H1 (cell line): ENCODE results near the gene GPR25.

Experiments
- CBX8 ChIP-seq: fragments of 300-800, 300-1000 bp; sonication (generic); IDR thresholded peaks from 2 replicates; pipeline ENCODE4 v1.7.1; 2016; ENCODE audit warnings: low read depth, low read length, borderline replicate concordance
- CTBP2 ChIP-seq: IDR thresholded peaks from 2 replicates; pipeline ENCODE4 v1.7.0; 2011; ENCODE audit warnings: borderline replicate concordance, mild to moderate bottlenecking, moderate library complexity, mixed read lengths, low read length; ENCODE audit not compliant: insufficient read depth, insufficient read length
- EZH2 ChIP-seq: fragments of 200-600 bp; sonication (generic); IDR thresholded peaks from 2 replicates; pipeline ENCODE4 v1.7.1; 2012; ENCODE audit warnings: low read depth, mild to moderate bottlenecking, moderate library complexity, low read length, inconsistent platforms; ENCODE audit not compliant: severe bottlenecking
- JUND ChIP-seq: IDR thresholded peaks from 2 replicates; pipeline ENCODE4 v1.6.1; 2011; ENCODE audit warnings: mild to moderate bottlenecking, improper control_type of control experiment, low read length
- MAFK ChIP-seq: IDR thresholded peaks from 2 replicates; pipeline ENCODE4 v1.6.1; 2012; ENCODE audit warnings: low read depth, mild to moderate bottlenecking, improper control_type of control experiment, low read length
- POLR2A ChIP-seq, 2 experiments: IDR thresholded peaks; 1 replicate in 1 of 2; 2 replicates in 1 of 2; pipeline ENCODE4 v1.6.1; 2011; ENCODE audit warnings: low read depth in 2 of 2, low read length in 2 of 2, mild to moderate bottlenecking in 2 of 2; ENCODE audit errors: control extremely low read depth in 1 of 2
- RFX5 ChIP-seq: IDR thresholded peaks from 2 replicates; pipeline ENCODE4 v1.6.1; 2011; ENCODE audit warnings: low read depth, low read length, improper control_type of control experiment, borderline replicate concordance
- SP2 ChIP-seq: IDR thresholded peaks from 2 replicates; pipeline ENCODE4 v1.6.1; 2012; ENCODE audit warnings: mild to moderate bottlenecking, low read length, inconsistent platforms
- TAF1 ChIP-seq: IDR thresholded peaks from 2 replicates; pipeline ENCODE4 v1.6.1; 2011; ENCODE audit warnings: mild to moderate bottlenecking, low read depth, low read length
- TCF12 ChIP-seq: IDR thresholded peaks from 2 replicates; pipeline ENCODE4 v1.6.1; 2011; ENCODE audit warnings: low read depth, mild to moderate bottlenecking, low read length
- YY1 ChIP-seq: IDR thresholded peaks from 2 replicates; pipeline ENCODE4 v1.6.1; 2011; ENCODE audit warnings: low read depth, mild to moderate bottlenecking, low read length
- TF ChIP-seq, protein P1 (sequence below): IDR thresholded peaks from 2 replicates; pipeline ENCODE4 v1.6.1; 2012; ENCODE audit warnings: low read length, inconsistent platforms
- TF ChIP-seq, protein P2 (sequence below), 3 experiments: IDR thresholded peaks; 1 replicate in 2 of 3; 2 replicates in 1 of 3; pipeline versions ENCODE4 v1.5.1 to v1.6.1; 2011; ENCODE audit warnings: low read length in 3 of 3, mild to moderate bottlenecking in 3 of 3, inconsistent platforms in 2 of 3, low read depth in 1 of 3, moderate library complexity in 1 of 3; ENCODE audit not compliant: insufficient read depth in 1 of 3; ENCODE audit errors: control extremely low read depth in 1 of 3

DNA sequence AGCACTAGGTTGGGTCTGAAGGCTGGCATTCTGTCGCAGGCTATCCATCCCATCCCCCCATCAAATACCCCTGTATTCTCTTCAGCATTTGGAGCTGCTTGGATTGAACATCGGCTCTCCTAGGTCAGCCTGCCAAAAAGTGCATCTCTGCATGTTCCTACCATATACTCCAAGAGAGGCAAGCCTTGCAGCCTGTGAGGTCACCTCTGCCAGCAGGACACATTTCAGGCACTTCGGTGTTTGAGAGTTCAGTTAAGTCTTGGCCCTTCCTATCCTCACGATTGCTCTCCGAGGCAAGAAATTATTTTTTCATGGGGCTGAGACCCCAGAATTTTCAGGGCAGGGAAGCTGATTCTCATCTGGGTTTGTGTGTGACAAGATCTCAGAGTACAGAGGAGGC lies 2.6 kb downstream of the GPR25 start:
- TF ChIP-seq, protein P1, sequence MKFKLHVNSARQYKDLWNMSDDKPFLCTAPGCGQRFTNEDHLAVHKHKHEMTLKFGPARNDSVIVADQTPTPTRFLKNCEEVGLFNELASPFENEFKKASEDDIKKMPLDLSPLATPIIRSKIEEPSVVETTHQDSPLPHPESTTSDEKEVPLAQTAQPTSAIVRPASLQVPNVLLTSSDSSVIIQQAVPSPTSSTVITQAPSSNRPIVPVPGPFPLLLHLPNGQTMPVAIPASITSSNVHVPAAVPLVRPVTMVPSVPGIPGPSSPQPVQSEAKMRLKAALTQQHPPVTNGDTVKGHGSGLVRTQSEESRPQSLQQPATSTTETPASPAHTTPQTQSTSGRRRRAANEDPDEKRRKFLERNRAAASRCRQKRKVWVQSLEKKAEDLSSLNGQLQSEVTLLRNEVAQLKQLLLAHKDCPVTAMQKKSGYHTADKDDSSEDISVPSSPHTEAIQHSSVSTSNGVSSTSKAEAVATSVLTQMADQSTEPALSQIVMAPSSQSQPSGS = no peak
- TF ChIP-seq, protein P2, sequence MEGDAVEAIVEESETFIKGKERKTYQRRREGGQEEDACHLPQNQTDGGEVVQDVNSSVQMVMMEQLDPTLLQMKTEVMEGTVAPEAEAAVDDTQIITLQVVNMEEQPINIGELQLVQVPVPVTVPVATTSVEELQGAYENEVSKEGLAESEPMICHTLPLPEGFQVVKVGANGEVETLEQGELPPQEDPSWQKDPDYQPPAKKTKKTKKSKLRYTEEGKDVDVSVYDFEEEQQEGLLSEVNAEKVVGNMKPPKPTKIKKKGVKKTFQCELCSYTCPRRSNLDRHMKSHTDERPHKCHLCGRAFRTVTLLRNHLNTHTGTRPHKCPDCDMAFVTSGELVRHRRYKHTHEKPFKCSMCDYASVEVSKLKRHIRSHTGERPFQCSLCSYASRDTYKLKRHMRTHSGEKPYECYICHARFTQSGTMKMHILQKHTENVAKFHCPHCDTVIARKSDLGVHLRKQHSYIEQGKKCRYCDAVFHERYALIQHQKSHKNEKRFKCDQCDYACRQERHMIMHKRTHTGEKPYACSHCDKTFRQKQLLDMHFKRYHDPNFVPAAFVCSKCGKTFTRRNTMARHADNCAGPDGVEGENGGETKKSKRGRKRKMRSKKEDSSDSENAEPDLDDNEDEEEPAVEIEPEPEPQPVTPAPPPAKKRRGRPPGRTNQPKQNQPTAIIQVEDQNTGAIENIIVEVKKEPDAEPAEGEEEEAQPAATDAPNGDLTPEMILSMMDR (IDR thresholded peaks at IDR 0.05; ENCODE audit: control extremely low read depth in 1 of 3, insufficient read depth in 1 of 3, low read depth in 1 of 3, low read length in 3 of 3) = no peak
- TF ChIP-seq JUND (no peak), EZH2 (no peak), CBX8 (no peak), YY1 (no peak), SP2 (no peak), MAFK (no peak), RFX5 (no peak), CTBP2 (no peak), POLR2A (IDR thresholded peaks at IDR 0.05; ENCODE audit: control extremely low read depth in 1 of 2, low read depth in 2 of 2, low read length in 2 of 2) (no peak), TAF1 (no peak), TCF12 (no peak)
